HepG2 (cell line): ENCODE measurements around the gene FRMD8. TPM values are rescaled to one million over a fixed set of nuclear protein-coding genes. Genes with fewer than 3 reads are reported as not detected.
A peak's percentile ranks its signal among the peaks of the same experiment; 100 is the strongest.

Experiments used
- ARID5B ChIP-seq: IDR thresholded peaks from 2 replicates; pipeline ENCODE4 v1.4.0; 2020; ENCODE audit warnings: mild to moderate bottlenecking, missing genetic modification reagents
- CEBPZ ChIP-seq: IDR thresholded peaks from 2 replicates; pipeline ENCODE4 v1.6.1; 2012; ENCODE audit warnings: low read length, improper control_type of control experiment
- FIP1L1 ChIP-seq: fragments of 200-400 bp; formaldehyde crosslinking; IDR thresholded peaks from 2 replicates; pipeline ENCODE4 v1.6.1; 2018; ENCODE audit warnings: low read depth, mild to moderate bottlenecking, low read length, moderate library complexity, borderline replicate concordance; ENCODE audit not compliant: insufficient read depth
- PLRG1 ChIP-seq: fragments of 450-650 bp; conservative IDR thresholded peaks from 2 replicates; pipeline ENCODE4 v1.6.1; 2016
- REL ChIP-seq: sonication (generic); formaldehyde crosslinking; conservative IDR thresholded peaks from 2 replicates; pipeline ENCODE4 v1.8.0; 2022; ENCODE audit warnings: mild to moderate bottlenecking, missing genetic modification reagents, moderate library complexity
- ZBTB33 ChIP-seq: sonication (generic); formaldehyde crosslinking; IDR thresholded peaks from 2 replicates; pipeline ENCODE4 v1.4.0; 2020; ENCODE audit warnings: missing genetic modification reagents
- ZFP37 ChIP-seq: sonication (generic); formaldehyde crosslinking; IDR thresholded peaks from 2 replicates; pipeline ENCODE4 v1.4.0; 2020; ENCODE audit warnings: missing genetic modification reagents, borderline replicate concordance
- ZMYM4 ChIP-seq: sonication (generic); formaldehyde crosslinking; IDR thresholded peaks from 2 replicates; pipeline ENCODE4 v1.8.1; 2023; ENCODE audit warnings: mild to moderate bottlenecking, missing genetic modification reagents
- ZNF317 ChIP-seq: sonication (generic); formaldehyde crosslinking; IDR thresholded peaks from 2 replicates; pipeline ENCODE4 v1.5.0; 2020; ENCODE audit warnings: mild to moderate bottlenecking, missing genetic modification reagents
- ZNF383 ChIP-seq: sonication (generic); formaldehyde crosslinking; IDR thresholded peaks from 2 replicates; pipeline ENCODE4 v1.4.0; 2020; ENCODE audit warnings: missing genetic modification reagents, mild to moderate bottlenecking, borderline replicate concordance
- ZNF747 ChIP-seq: sonication (generic); formaldehyde crosslinking; IDR thresholded peaks from 2 replicates; pipeline ENCODE4 v1.8.1; 2023; ENCODE audit warnings: missing genetic modification reagents, mild to moderate bottlenecking, borderline replicate concordance
- polyA plus RNA-seq, 8 experiments: library from polyadenylated mRNA; depleted of rRNA in 3 of 8; stranded (reverse) in 7 of 8; unstranded in 1 of 8; fragments of >200 nt; fragmentation: Illumina TruSeq in 4 of 8; extraction: Trizol in 4 of 8; gene quantifications; 2 replicates each; pipeline versions ENCODE4 v1.2.1 to v1.2.3, GENCODE V29; 2011 to 2016; ENCODE audit warnings: low read depth in 4 of 8, missing spikeins in 1 of 8, mixed read lengths in 1 of 8; ENCODE audit not compliant: insufficient read depth in 1 of 8
- total RNA-seq, 5 experiments: library from RNA; depleted of rRNA; stranded (reverse); fragments of >200 nt; fragmentation: Illumina TruSeq; extraction: Trizol; gene quantifications; 2 replicates each; pipeline ENCODE4 v1.2.3, GENCODE V29; 2016; ENCODE audit warnings: low read depth in 1 of 5
- TF ChIP-seq, protein P1 (sequence below): sonication (generic); formaldehyde crosslinking; conservative IDR thresholded peaks from 2 replicates; pipeline ENCODE4 v1.5.0; 2020; ENCODE audit warnings: missing genetic modification reagents

The FRMD8 gene
- total and polyA plus RNA-seq, 2 of the 13 experiments (the other 11 are each of a cell fraction or from before 2014, with no cell fraction given) = 5.8 to 20.6 TPM

DNA sequence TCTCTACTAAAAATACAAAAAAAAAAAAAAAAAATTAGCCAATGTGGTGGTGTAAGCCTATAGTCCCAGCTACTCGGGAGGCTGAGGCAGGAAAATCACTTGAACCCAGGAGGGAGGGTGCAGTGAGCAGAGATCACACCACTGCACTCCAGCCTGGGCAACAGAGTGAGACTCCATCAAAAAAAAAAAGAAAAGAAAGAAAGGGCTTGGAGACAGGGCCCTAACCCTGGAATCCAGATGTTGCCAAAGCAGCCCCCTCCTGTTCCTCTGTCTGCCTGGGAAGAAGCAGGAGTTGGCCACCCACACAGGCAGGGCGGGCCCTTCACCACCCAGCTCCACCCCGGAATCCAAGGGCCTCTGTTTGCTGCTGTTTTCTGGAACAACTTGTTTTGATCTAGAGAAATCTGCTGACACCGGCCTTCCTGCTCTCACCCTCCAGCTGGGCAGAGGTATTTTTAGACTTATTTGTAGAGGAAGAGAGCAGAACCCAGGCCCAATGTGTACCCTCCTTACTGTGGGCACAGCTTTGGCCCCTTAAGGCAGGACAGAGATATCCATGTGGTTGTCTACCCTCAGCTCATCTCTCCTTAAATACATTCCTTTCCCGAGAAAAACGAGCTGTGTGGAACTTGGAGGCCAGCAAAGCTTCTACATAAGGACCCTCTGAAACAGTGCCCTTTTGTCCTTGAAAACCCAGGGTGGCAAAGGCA lies 33.5 kb downstream of the FRMD8 start (continued):
- no peak for TF ChIP-seq CEBPZ
- TF ChIP-seq, protein P1, sequence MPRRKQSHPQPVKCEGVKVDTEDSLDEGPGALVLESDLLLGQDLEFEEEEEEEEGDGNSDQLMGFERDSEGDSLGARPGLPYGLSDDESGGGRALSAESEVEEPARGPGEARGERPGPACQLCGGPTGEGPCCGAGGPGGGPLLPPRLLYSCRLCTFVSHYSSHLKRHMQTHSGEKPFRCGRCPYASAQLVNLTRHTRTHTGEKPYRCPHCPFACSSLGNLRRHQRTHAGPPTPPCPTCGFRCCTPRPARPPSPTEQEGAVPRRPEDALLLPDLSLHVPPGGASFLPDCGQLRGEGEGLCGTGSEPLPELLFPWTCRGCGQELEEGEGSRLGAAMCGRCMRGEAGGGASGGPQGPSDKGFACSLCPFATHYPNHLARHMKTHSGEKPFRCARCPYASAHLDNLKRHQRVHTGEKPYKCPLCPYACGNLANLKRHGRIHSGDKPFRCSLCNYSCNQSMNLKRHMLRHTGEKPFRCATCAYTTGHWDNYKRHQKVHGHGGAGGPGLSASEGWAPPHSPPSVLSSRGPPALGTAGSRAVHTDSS (CRISPR knock-in tag) = no peak
- TF ChIP-seq ZNF317 (CRISPR knock-in tag) = peak; percentile 41; the same call in 1 of the 2 replicates
- no peak for TF ChIP-seq ZBTB33 (CRISPR knock-in tag)
- TF ChIP-seq REL = no peak
- peak; percentile 48; the same call in 1 of the 2 replicates for TF ChIP-seq ARID5B (CRISPR knock-in tag)
- peak; percentile 37; the same call in 1 of the 2 replicates for TF ChIP-seq ZMYM4 (CRISPR knock-in tag)
- TF ChIP-seq ZFP37 (CRISPR knock-in tag) = no peak
- 0 out of 2 replicates have a peak, but pooled peaks have one; percentile 31 for TF ChIP-seq FIP1L1
- TF ChIP-seq ZNF383 (CRISPR knock-in tag) = 0 out of 2 replicates have a peak, but pooled peaks have one; percentile 0
- TF ChIP-seq ZNF747 (CRISPR knock-in tag) = no peak
- no peak for TF ChIP-seq PLRG1
